CD4-positive, alpha-beta memory T cell (primary cell): ENCODE results near the gene POLA2. TPM values are rescaled to one million over a fixed set of nuclear protein-coding genes. Genes with fewer than 3 reads are reported as not detected.
"Not testable (repeated sequence)": the region's sequence is repeated elsewhere in the genome, so short reads cannot be mapped to it uniquely, and the experiment has no call there.

Experiments
- CTCF ChIA-PET: fragments of 350-600 bp; sonication (Branson Sonifier 250); formaldehyde crosslinking; loops from one replicate; lab custom pipeline; 2021; ENCODE audit warnings: inconsistent platforms; ENCODE audit not compliant: partially characterized antibody; lab: Charles Lee
- POLR2A ChIA-PET: fragments of 350-600 bp; sonication (Branson Sonifier 250); formaldehyde crosslinking; loops from one replicate; lab custom pipeline; 2021; ENCODE audit not compliant: partially characterized antibody; lab: Charles Lee
- DNase-seq, 5 donors: peaks; one replicate each; pipeline versions ENCODE4 v3.0.0 to v3.0.0-alpha.2; 2020 to 2022; ENCODE audit warnings: mixed read lengths in 1 of 5
- H3K27ac ChIP-seq: one replicate; pipeline ENCODE4 v1.7.0; 2013; ENCODE audit warnings: low read depth, low read length
- H3K27me3 ChIP-seq: 2 replicates; pipeline ENCODE4 v1.7.0; 2013; ENCODE audit warnings: mild to moderate bottlenecking, low read length, moderate library complexity; ENCODE audit not compliant: insufficient read depth
- H3K36me3 ChIP-seq: 2 replicates; pipeline ENCODE4 v1.7.0; 2013; ENCODE audit warnings: mild to moderate bottlenecking, low read length, moderate library complexity; ENCODE audit not compliant: insufficient read depth
- H3K4me1 ChIP-seq: 2 replicates; pipeline ENCODE4 v1.7.0; 2013; ENCODE audit warnings: mild to moderate bottlenecking, low read length, moderate library complexity; ENCODE audit not compliant: insufficient read depth
- H3K4me3 ChIP-seq, 2 donors: one replicate each; pipeline ENCODE4 v1.7.0; 2013; ENCODE audit warnings: low read length in 2 of 2, mild to moderate bottlenecking in 1 of 2
- H3K9me3 ChIP-seq, 2 donors: one replicate each; pipeline ENCODE4 v1.7.0; 2013; ENCODE audit warnings: low read length in 2 of 2, control low read depth in 1 of 2; ENCODE audit not compliant: control insufficient read depth in 1 of 2
- H3K27ac Mint-ChIP-seq, 7 donors: one replicate each; pipeline ENCODE4 v1.8.0; 2020 to 2021; ENCODE audit warnings: mixed read lengths in 7 of 7, mild to moderate bottlenecking in 6 of 7, inconsistent platforms in 3 of 7, moderate library complexity in 3 of 7
- H3K27me3 Mint-ChIP-seq, 2 donors: one replicate each; pipeline ENCODE4 v1.8.0; 2020 to 2021; ENCODE audit warnings: mixed read lengths in 2 of 2
- H3K36me3 Mint-ChIP-seq, 2 donors: one replicate each; pipeline ENCODE4 v1.8.0; 2020 to 2021; ENCODE audit warnings: mixed read lengths in 2 of 2, inconsistent platforms in 1 of 2, mild to moderate bottlenecking in 1 of 2
- H3K4me1 Mint-ChIP-seq, 4 donors: one replicate each; pipeline ENCODE4 v1.8.0; 2020 to 2021; ENCODE audit warnings: mixed read lengths in 4 of 4, mild to moderate bottlenecking in 1 of 4
- H3K4me3 Mint-ChIP-seq, 8 donors: one replicate each; pipeline ENCODE4 v1.8.0; 2020 to 2021; ENCODE audit warnings: mixed read lengths in 8 of 8, mild to moderate bottlenecking in 7 of 8, moderate library complexity in 6 of 8, inconsistent platforms in 3 of 8
- H3K9me3 Mint-ChIP-seq, 8 donors: one replicate each; pipeline ENCODE4 v1.8.0; 2020 to 2021; ENCODE audit warnings: mixed read lengths in 8 of 8, mild to moderate bottlenecking in 5 of 8, inconsistent platforms in 3 of 8, moderate library complexity in 1 of 8
- intact Hi-C: fragments of 100-400 bp; cut with micrococcal nuclease; formaldehyde crosslinking; loops from one replicate; pipeline ENCODE4 v1.15.1; 2023
- polyA plus RNA-seq, 2 donors: library from polyadenylated mRNA; unstranded; fragments of 300-500 nt; fragmentation: Illumina TruSeq; gene quantifications; one replicate each; pipeline ENCODE4 v1.2.3, GENCODE V29; 2021
- total RNA-seq, 2 experiments: library from RNA; stranded (reverse); gene quantifications; one replicate each; pipeline ENCODE4 v1.2.3, GENCODE V29; 2021

POLA2 gene
- total and polyA plus RNA-seq, 4 experiments from 2014 or later = 7.8 to 27.3 (median 20.1) TPM

DNA sequence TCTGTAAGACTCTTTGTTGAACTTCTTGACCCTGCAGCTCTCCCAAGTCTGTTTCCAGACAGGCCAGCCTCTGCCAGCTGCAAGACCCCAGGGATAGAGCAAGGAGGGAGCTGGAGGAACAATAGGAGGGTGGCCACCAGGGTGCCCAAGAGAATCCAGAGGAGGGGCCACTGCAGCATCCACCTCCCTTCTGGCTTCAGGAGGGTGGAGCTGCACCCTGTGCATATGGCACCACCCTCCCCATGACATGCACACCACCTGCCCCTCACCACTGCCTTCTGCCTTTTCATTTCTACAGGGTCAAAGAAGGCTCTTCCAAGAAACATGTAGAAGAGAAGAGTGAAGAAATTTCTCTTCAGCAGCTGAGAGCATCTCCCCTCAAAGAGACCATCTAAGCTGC, 20.1 kb upstream of the POLA2 start:
- Mint-ChIP-seq H3K27me3 (no peaks in the 10 kb centered on the region), H3K4me1 (no peaks in the 10 kb centered on the region), H3K9me3 (peaks cover 0 to 8% (median 0%) of the 10 kb centered on the region in 8 donors), H3K27ac (no peak overlapping the region), H3K36me3 (no peaks in the 10 kb centered on the region), H3K4me3 (no peak overlapping the region)
- no peaks in the 10 kb centered on the region for H3K27me3 ChIP-seq
- no peak overlapping the region for H3K4me3 ChIP-seq
- intact Hi-C loops = no loop called here
- no peak overlapping the region for H3K27ac ChIP-seq
- no peaks in the 10 kb centered on the region for H3K9me3 ChIP-seq
- H3K36me3 ChIP-seq = no peaks in the 10 kb centered on the region
- POLR2A ChIA-PET = no interaction called here
- DNase-seq = no peak
- H3K4me1 ChIP-seq = no peaks in the 10 kb centered on the region
- CTCF ChIA-PET = interaction anchor here (0.5 kb wide), 1 partner anchor 24 kb away, joined by 3 read pairs; no protein-coding TSS in a partner anchor

DNA sequence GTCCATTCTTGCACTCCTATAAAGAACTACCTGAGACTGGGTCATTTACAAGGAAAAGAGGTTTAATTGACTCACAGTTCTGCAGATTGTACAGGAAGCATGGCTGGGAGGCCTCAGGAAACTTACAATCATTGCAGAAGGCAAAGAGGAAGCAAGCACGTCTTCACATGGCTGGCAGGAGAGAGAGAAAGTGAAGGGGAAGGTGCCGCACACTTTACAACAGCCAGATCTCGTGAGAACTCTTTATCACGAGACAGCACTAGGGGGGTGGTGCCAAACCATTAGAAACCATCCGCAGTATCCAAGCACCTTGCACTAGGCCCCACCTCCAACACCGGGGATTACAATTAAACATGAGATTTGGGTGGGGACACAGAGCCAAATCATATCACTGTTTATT, 19.4 kb upstream of the POLA2 start:
- Histone ChIP-seq H3K4me3 (no peak overlapping the region), H3K27ac (no peak overlapping the region), H3K9me3 (no peaks in the 10 kb centered on the region), H3K36me3 (no peaks in the 10 kb centered on the region), H3K27me3 (no peaks in the 10 kb centered on the region), H3K4me1 (no peaks in the 10 kb centered on the region)
- Mint-ChIP-seq H3K36me3 (no peaks in the 10 kb centered on the region), H3K4me3 (no peak overlapping the region), H3K27me3 (no peaks in the 10 kb centered on the region), H3K27ac (no peak overlapping the region), H3K4me1 (no peaks in the 10 kb centered on the region), H3K9me3 (peaks cover 0 to 8% (median 0%) of the 10 kb centered on the region in 8 donors)
- CTCF ChIA-PET = no interaction called here
- intact Hi-C loops = no loop called here
- POLR2A ChIA-PET = no interaction called here
- DNase-seq = no peak

DNA sequence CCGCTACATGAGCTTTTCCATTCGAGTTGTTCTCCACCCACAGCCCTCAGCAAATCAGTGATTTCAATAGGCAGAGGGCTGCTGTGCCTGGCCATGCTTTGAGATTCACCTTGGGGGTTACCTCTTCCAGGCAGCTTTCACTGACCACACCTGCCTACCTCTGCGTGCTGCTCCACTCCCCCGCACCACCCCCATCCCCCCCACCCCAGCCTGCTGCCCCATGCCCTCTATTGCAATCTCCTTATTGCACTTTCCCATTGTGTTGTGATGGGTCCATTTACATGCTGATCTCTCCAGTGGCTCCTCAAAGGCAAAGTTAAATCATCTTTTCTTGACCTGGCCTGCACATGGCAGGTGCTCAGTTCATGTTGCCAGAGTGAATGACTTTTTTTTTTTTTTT, 18.0 kb upstream of the POLA2 start:
- CTCF ChIA-PET = interaction anchor here (1.1 to 1.9 kb wide), 2 partner anchors 13 to 72 kb away, joined by 3 read pairs; partner anchors contain the start of gene CDC42EP2

DNA sequence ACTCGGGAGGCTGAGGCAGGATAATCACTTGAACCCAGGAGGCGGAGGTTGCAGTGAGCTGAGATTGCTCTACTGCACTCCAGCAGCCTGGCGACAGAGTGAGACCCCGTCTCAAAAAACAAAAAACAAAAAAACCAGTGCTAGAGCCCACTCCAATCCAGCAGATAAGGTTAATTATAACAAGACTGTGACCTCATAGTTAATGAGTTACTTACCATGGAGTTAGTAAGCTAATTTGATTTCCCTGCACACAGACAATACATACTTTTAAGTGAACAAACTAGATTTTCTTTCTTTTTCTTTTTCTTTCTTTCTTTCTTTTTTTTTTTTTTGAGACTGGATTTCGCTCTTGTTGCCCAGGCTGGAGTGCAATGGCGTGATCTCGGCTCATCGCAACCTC, 16.7 kb upstream of the POLA2 start:
- H3K4me1 ChIP-seq, H3K27ac ChIP-seq, H3K9me3 ChIP-seq, H3K4me3 Mint-ChIP-seq, POLR2A ChIA-PET, H3K27me3 Mint-ChIP-seq, DNase-seq, H3K4me1 Mint-ChIP-seq, H3K36me3 Mint-ChIP-seq, H3K36me3 ChIP-seq, H3K27me3 ChIP-seq, H3K4me3 ChIP-seq, H3K27ac Mint-ChIP-seq, H3K9me3 Mint-ChIP-seq, intact Hi-C loops: not testable (repeated sequence)
- CTCF ChIA-PET = interaction anchor here (1.0 to 1.9 kb wide), 2 partner anchors 14 to 112 kb away, joined by 3 read pairs; no protein-coding TSS in a partner anchor

More for the DNA sequence above, 18.0 kb upstream of the POLA2 start:
- Histone ChIP-seq H3K27me3 (no peaks in the 10 kb centered on the region), H3K4me3 (no peak overlapping the region), H3K36me3 (no peaks in the 10 kb centered on the region), H3K4me1 (no peaks in the 10 kb centered on the region), H3K9me3 (no peaks in the 10 kb centered on the region), H3K27ac (no peak overlapping the region)
- POLR2A ChIA-PET = no interaction called here
- peaks cover 0 to 8% (median 0%) of the 10 kb centered on the region in 8 donors for H3K9me3 Mint-ChIP-seq
- DNase-seq = no peak
- H3K4me3 Mint-ChIP-seq = no peak overlapping the region
- intact Hi-C loops = no loop called here
- H3K27ac Mint-ChIP-seq = no peak overlapping the region
- no peaks in the 10 kb centered on the region for H3K36me3 Mint-ChIP-seq
- no peaks in the 10 kb centered on the region for H3K27me3 Mint-ChIP-seq
- no peaks in the 10 kb centered on the region for H3K4me1 Mint-ChIP-seq

DNA sequence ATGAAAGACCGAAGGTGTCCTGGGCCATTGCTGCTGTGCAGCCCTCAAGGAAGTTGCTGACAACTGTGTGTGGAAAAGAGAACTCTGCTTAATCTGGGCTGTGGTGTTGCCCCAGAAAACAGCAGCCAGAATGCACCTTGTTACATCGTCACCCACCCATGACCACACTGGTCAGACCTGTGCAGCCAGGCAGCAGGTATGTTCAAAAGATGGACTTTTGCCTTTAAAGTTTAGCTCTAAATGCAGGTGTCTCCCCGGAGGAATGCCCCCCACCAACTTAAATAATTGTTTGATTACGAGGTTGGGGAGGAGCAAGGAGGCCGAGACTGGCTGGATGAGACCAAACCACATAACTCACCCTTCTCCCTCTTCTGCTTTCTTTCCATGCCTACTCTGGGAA, 15.3 kb upstream of the POLA2 start:
- H3K4me3 Mint-ChIP-seq = no peak overlapping the region
- ChIA-PET POLR2A (no interaction called here), CTCF (interaction anchor here (0.5 to 2.3 kb wide), 2 partner anchors 83 to 268 kb away, joined by 3 to 9 read pairs; no protein-coding TSS in a partner anchor)
- no peaks in the 10 kb centered on the region for H3K4me1 Mint-ChIP-seq
- Histone ChIP-seq H3K4me3 (no peak overlapping the region), H3K9me3 (no peaks in the 10 kb centered on the region), H3K36me3 (no peaks in the 10 kb centered on the region), H3K27ac (no peak overlapping the region), H3K27me3 (no peaks in the 10 kb centered on the region), H3K4me1 (no peaks in the 10 kb centered on the region)
- peaks cover 0 to 8% (median 0%) of the 10 kb centered on the region in 8 donors for H3K9me3 Mint-ChIP-seq
- no peak overlapping the region for H3K27ac Mint-ChIP-seq
- no peaks in the 10 kb centered on the region for H3K36me3 Mint-ChIP-seq
- DNase-seq = no peak
- intact Hi-C loops = no loop called here
- no peaks in the 10 kb centered on the region for H3K27me3 Mint-ChIP-seq

DNA sequence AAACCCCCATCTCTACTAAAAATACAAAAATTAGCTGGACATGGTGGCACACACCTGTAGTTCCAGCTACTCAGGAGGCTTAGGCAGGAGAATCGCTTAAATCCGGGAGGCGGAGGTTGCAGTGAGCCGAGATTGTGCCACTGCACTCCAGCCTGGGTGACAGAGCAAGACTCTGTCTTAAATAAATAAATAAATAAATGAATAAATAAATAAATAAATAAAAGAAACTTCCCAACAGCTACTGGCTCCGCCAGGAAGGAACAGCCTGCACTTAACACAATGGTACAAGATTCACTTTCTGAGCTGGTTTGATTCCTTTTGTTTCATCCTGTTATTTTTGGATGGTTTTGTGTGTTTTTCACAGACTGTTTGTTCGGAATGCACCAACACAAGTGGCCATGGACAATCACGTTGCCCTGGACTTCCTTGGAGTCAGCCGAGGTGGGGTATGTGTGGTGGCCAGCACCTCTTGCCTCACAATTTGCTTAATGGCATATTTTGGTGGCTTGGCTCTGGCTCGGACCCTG, 13.5 kb upstream of the POLA2 start:
- H3K4me1 Mint-ChIP-seq, H3K9me3 Mint-ChIP-seq, POLR2A ChIA-PET, H3K4me1 ChIP-seq, H3K36me3 ChIP-seq, H3K9me3 ChIP-seq, H3K27ac ChIP-seq, H3K4me3 Mint-ChIP-seq, H3K27me3 ChIP-seq, DNase-seq, H3K36me3 Mint-ChIP-seq, H3K4me3 ChIP-seq, H3K27ac Mint-ChIP-seq, intact Hi-C loops, H3K27me3 Mint-ChIP-seq: not testable (repeated sequence)
- CTCF ChIA-PET = interaction anchor here (1.1 to 2.3 kb wide), 3 partner anchors 11 to 81 kb away, joined by 3 to 9 read pairs (median 6); no protein-coding TSS in a partner anchor

DNA sequence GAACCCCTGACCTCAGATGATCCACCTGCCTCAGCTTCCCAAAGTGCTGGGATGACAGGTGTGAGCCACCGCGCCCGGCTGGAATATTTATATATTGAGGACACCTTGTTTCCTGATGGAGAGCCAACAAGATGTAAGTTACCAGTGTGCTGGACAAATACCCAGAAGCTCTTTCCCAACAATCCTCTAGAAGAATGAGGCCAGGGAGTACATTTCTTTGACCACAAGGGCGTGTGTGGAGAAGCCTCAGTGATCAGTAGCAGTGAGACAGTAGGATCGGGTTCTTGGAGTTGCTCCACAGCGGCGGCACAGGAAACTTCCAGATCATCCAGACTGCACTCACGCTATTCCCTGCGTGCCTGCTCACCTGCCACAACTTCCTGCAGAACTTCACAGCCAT, 10.3 kb upstream of the POLA2 start:
- H3K27me3 Mint-ChIP-seq = no peaks in the 10 kb centered on the region
- intact Hi-C loops = no loop called here
- no peak overlapping the region for H3K4me3 ChIP-seq
- H3K27ac ChIP-seq = no peak overlapping the region
- CTCF ChIA-PET = interaction anchor here (1.0 to 1.5 kb wide), 3 partner anchors 15 to 77 kb away, joined by 3 read pairs; no protein-coding TSS in a partner anchor
- DNase-seq = no peak
- H3K4me3 Mint-ChIP-seq = no peak overlapping the region
- H3K27ac Mint-ChIP-seq = no peak overlapping the region
- no peaks in the 10 kb centered on the region for H3K27me3 ChIP-seq
- H3K4me1 Mint-ChIP-seq = no peaks in the 10 kb centered on the region
- H3K9me3 Mint-ChIP-seq = no peaks in the 10 kb centered on the region
- H3K4me1 ChIP-seq = no peaks in the 10 kb centered on the region
- no peaks in the 10 kb centered on the region for H3K9me3 ChIP-seq
- no peaks in the 10 kb centered on the region for H3K36me3 Mint-ChIP-seq
- H3K36me3 ChIP-seq = no peaks in the 10 kb centered on the region
- POLR2A ChIA-PET = interaction anchor here (1.0 kb wide), 1 partner anchor 116 kb away, joined by 3 read pairs; no protein-coding TSS in a partner anchor
